Cardiac septum (tissue), 1 donor: ENCODE results near the gene TSR3. TPM values are rescaled to one million over a fixed set of nuclear protein-coding genes. Genes with fewer than 3 reads are reported as not detected.

Source experiments
- DNase-seq: peaks from one replicate; pipeline ENCODE4 v3.0.0-alpha.2; 2020; ENCODE audit warnings: low spot score
- intact Hi-C: fragments of 100-400 bp; cut with DNase I; formaldehyde crosslinking; loops from one replicate; pipeline ENCODE4 v1.14.0; 2022
- total RNA-seq: library from RNA; stranded (reverse); fragmentation: NEBNext Ultra II Directional; extraction: Animal tissue kit (Norgen Biotek cat#: 25700); gene quantifications from one replicate; pipeline ENCODE4 v1.2.1, GENCODE V29; 2021
- donor health status: DM: no; HTN: no; CAD: no.

Gene TSR3
- total RNA-seq, 1 donor from 2014 or later = 55.0 TPM

- DNase-seq = no peak
- intact Hi-C loops = no loop called here
Observed at GRCh38 chr16:1315081-1316032, 36.3 kb downstream of the TSR3 start.

GRCh38 chr16:1314399-1315068 lies 37.1 kb downstream of the TSR3 start:
- no peak for DNase-seq
- intact Hi-C loops = loop anchor here (5.0 kb wide), 1 partner anchor 38 kb away; the partner anchor contains the start of genes GNPTG and TSR3

GRCh38 chr16:1313721-1314369 lies 37.8 kb downstream of the TSR3 start:
- no peak for DNase-seq
- intact Hi-C loops = loop anchor here (5.0 kb wide), 1 partner anchor 38 kb away; the partner anchor contains the start of genes GNPTG and TSR3

GRCh38 chr16:1312903-1313302 lies 38.8 kb downstream of the TSR3 start:
- DNase-seq = no peak
- intact Hi-C loops = loop anchor here (5.0 kb wide), 1 partner anchor 39 kb away; the partner anchor contains the start of genes GNPTG and TSR3

- no peak for DNase-seq
- intact Hi-C loops = loop anchor here (5.0 kb wide), 1 partner anchor 40 kb away; the partner anchor contains the start of genes GNPTG and TSR3
Observed at GRCh38 chr16:1312467-1312816, 39.2 kb downstream of the TSR3 start.

- intact Hi-C loops = loop anchor here (5.0 kb wide), 1 partner anchor 40 kb away; the partner anchor contains the start of genes GNPTG and TSR3
- no peak for DNase-seq
Observed at GRCh38 chr16:1311738-1312466, 39.8 kb downstream of the TSR3 start.

- intact Hi-C loops = loop anchor here (5.0 kb wide), 1 partner anchor 41 kb away; the partner anchor contains the start of genes GNPTG and TSR3
Observed at GRCh38 chr16:1311212-1311737, 40.4 kb downstream of the TSR3 start.

GRCh38 chr16:1310832-1311200 lies 40.9 kb downstream of the TSR3 start:
- no peak for DNase-seq
- intact Hi-C loops = loop anchor here (5.0 kb wide), 1 partner anchor 41 kb away; the partner anchor contains the start of genes GNPTG and TSR3

More at GRCh38 chr16:1311212-1311737, 40.4 kb downstream of the TSR3 start:
- DNase-seq = no peak

- DNase-seq = no peak
- intact Hi-C loops = loop anchor here (5.0 kb wide), 1 partner anchor 42 kb away; the partner anchor contains the start of genes GNPTG and TSR3
Observed at GRCh38 chr16:1309888-1310831, 41.5 kb downstream of the TSR3 start.

GRCh38 chr16:1308977-1309885 lies 42.4 kb downstream of the TSR3 start, which contains the start of gene UBE2I:
UBE2I (plus strand) TSS chr16:1309636; CDS start chr16:1314031, 4,395 bp downstream.
- intact Hi-C loops = no loop called here
- DNase-seq = peak; percentile 98

- intact Hi-C loops = no loop called here
- DNase-seq = no peak
Observed at GRCh38 chr16:1308036-1308976, 43.4 kb downstream of the TSR3 start.

GRCh38 chr16:1306334-1306733 lies 45.3 kb downstream of the TSR3 start:
- intact Hi-C loops = no loop called here
- DNase-seq = no peak

- no peak for DNase-seq
- intact Hi-C loops = no loop called here
Observed at GRCh38 chr16:1305823-1306222, 45.9 kb downstream of the TSR3 start.

- no peak for DNase-seq
- intact Hi-C loops = no loop called here
Observed at GRCh38 chr16:1301562-1301961, 50.1 kb downstream of the TSR3 start.

- intact Hi-C loops = no loop called here
- no peak for DNase-seq
Observed at GRCh38 chr16:1300664-1301476, 50.8 kb downstream of the TSR3 start.
